LNCaP clone FGC (cell line): Measurements from ENCODE around the gene ACOX1.

ENCODE experiments used
- DNase-seq: peaks from one replicate; pipeline ENCODE4 v3.0.0-alpha.2; 2011; ENCODE audit warnings: low read depth
- H3K4me3 ChIP-seq: 2 replicates; pipeline ENCODE4 v1.5.1; 2011; ENCODE audit warnings: mild to moderate bottlenecking, low read depth, low read length, control low read depth
- CTCF ChIP-seq: IDR thresholded peaks from 2 replicates; pipeline ENCODE4 v1.5.1; 2012; ENCODE audit warnings: mild to moderate bottlenecking; ENCODE audit not compliant: control insufficient read depth, insufficient read depth; ENCODE audit errors: extremely low read depth

ACOX1 gene

DNA sequence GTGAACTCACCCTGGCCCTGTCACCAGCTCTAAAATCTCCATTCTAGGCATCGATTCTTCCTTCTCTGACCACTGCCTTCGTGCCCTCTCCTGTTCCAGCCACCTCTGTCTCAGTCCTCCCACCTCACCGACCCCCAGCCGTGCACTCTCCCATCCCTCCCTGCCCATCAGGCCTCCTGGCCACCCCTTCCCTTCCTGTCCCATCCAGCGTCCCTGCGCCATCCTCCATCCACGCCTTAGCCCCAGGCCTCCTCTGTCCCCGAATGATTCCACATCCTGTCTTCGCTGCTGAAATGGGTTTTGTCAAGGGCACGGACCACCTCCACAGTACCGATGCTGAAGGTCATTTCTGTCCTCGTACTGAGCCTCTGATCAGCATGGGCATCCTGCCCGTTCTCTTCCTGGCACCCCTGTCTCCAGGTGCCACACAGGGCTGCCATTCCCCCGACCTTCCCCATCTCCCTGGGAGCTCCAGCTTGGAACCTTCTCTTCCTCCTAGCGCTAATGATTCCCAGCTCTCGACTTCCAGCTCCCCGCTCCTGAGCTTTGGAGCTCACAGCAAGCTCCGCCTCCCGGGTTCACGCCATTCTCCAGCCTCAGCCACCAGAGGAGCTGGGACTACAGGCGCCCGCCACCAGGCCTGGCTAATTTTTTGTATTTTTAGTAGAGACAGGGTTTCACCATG lies 84.8 kb downstream of the ACOX1 start:
- TF ChIP-seq CTCF, result no peak
- H3K4me3 ChIP-seq, result no peak overlapping the region
- no peak for DNase-seq

DNA sequence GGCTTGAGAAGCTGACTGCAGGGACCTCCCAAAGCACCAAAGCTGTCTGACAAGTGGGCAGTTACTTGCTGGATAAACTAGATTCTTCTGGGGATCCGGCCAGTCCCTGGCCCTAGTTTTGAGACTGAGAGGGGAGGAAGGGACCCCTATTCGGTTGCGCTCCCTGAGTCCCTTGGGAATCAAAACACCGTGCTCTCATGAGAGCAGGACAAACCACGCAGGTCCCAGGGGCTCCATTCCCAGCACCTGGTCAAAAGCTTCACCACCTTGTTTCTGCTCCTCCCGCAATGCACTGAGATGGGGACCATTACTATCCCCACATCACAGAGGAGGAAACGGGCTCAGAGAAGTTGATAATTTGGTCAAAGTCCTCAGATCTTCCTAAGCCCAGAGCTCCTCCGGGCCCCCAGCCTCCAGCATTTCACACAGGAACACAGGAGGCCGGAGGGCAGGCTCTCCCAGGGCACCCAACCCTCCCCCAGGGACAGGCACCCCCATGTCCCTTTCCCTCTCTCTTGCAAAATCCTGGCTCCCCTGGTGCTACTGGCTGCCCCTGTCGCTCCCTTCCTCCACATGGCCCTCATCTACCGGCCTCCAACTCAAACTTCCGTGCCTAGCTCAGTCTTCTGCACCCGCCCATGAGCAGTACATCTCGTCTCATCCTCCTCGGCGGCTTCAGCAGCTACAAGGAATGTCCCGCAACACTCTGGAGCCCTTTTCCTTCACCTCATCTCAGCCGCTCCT lies 85.5 kb downstream of the ACOX1 start:
- DNase-seq, result no peak
- no peak for TF ChIP-seq CTCF

GRCh38 chr17:75892556-75893224 lies 86.3 kb downstream of the ACOX1 start:
- no peak overlapping the region for H3K4me3 ChIP-seq
- no peak for DNase-seq
- no peak for TF ChIP-seq CTCF

More for the DNA sequence above, 85.5 kb downstream of the ACOX1 start:
- no peak overlapping the region for H3K4me3 ChIP-seq

GRCh38 chr17:75891605-75892555 lies 87.1 kb downstream of the ACOX1 start:
- DNase-seq, result no peak
- no peak overlapping the region for H3K4me3 ChIP-seq
- no peak for TF ChIP-seq CTCF
